Thyroid gland (tissue), 4 donors: ENCODE measurements around the gene CYP26B1.

Experiments used
- CTCF ChIP-seq, 6 experiments: fragments of 200-600 bp in 3 of 6; fragments of 450-650 bp in 3 of 6; sonication (generic) in 3 of 6; IDR thresholded peaks; one replicate each; pipeline ENCODE4 v1.5.1; 2016 to 2019; ENCODE audit warnings: antibody characterized with exemption in 6 of 6, mild to moderate bottlenecking in 2 of 6, inconsistent platforms in 1 of 6, moderate library complexity in 1 of 6
- POLR2A ChIP-seq, 2 donors: fragments of 450-650 bp; IDR thresholded peaks; one replicate each; pipeline ENCODE4 v1.6.1; 2017; ENCODE audit warnings: antibody characterized with exemption in 2 of 2, mild to moderate bottlenecking in 2 of 2, moderate library complexity in 1 of 2

- no peak for TF ChIP-seq CTCF (IDR thresholded peaks at IDR 0.05)
- TF ChIP-seq POLR2A (IDR thresholded peaks at IDR 0.05), result no peak
Observed at GRCh38 chr2:72103690-72104089, 44.0 kb downstream of the CYP26B1 start.
